CD4-positive, alpha-beta T cell treated with Interleukin-21 for 1 hour (primary cell): Measurements from ENCODE around the gene GAS2.

Source experiments
- DNase-seq: peaks from one replicate; pipeline ENCODE4 v3.0.0-alpha.2; 2020

The GAS2 gene

DNA sequence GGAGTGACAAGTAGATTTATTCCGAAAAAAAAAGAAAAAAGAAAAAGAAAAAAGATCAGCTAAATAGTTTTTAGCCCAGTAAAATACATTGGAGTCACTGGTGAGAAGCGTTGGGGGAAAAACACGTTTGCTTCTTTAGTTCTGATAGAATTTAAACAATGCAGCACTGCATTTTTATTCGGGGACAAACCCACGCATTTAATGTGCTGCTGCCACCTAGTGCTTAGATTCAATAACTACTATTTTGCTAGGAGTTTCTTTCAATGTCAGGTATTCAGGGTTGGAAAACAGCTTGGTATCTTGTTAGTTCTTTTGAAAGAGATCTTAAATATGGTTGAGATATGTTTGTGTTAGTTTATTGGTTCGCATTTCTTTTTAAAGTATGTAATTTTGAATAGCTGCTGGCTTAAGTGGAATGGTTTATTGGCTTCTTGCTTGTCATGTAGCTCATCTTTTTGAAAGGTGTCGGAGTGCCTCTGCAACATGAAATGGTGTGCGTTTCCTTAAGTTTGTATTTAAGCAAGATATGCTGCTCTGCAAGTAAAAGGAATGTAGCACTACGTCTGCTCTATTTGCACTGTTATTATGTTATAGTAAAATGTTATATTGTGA, 121.2 kb downstream of the GAS2 start:
- DNase-seq, result peak; percentile 51

DNA sequence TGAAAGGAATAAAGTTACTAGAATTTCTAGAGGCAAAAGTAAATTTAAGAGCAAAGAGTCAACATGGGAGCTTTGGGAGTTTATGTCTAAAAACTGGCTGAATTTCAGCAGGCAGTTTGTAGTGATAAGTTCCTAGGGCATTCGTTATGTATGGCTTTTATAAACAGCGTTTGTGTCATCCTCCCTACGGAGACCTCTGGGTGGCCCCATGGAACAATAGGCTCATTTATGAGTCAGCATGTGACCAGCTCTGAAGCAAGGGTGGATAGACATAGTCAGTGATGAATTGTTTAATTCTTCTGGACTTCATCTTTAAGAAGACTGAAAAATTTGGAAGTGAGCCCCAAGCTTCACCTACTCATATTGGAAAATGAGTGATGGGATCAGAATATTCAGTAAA, 126.1 kb downstream of the GAS2 start:
- DNase-seq, result no peak

- no peak for DNase-seq
Measured at GRCh38 chr11:22795914-22796313, 129.5 kb downstream of the GAS2 start.

GRCh38 chr11:22797047-22797446, 130.6 kb downstream of the GAS2 start:
- DNase-seq, result no peak

- no peak for DNase-seq
Measured at GRCh38 chr11:22798901-22799300, 132.5 kb downstream of the GAS2 start.

DNA sequence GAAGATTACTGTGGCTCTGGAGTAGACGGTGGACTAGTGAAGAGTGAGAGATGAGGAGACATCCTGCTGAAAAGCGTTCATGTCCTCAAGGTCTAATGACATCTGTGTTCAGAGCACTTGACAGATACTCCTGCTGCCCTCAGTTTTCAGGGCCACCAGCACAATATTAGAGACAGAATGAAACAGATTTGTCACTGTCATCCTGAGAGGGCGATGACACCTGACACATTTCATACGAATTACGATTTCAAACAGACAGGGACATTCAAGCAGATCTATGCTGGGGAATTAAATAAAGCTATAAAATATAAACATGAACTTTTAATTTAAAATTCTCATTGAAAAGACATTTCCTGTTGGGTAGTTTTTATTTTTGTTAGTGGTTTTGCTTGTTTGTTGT, 134.1 kb downstream of the GAS2 start:
- no peak for DNase-seq

DNA sequence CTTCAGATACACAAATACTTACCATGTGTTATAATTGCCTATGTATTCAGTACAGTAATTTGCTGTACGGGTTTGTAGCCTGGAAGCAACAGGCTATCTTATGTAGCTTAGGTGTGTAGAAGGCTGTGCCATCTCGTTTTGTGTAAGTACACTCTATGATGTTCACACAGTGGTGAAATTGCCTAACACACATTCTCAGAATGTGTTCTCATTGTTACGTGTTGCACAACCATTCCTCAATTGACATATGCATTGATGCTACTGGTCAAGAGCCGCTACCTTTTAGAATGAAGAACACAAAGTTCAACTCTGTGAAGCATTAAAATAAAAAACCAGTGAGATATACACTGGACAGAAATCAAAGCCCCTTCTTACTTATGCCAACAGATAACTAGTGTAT, 136.4 kb downstream of the GAS2 start:
- DNase-seq, result no peak

DNA sequence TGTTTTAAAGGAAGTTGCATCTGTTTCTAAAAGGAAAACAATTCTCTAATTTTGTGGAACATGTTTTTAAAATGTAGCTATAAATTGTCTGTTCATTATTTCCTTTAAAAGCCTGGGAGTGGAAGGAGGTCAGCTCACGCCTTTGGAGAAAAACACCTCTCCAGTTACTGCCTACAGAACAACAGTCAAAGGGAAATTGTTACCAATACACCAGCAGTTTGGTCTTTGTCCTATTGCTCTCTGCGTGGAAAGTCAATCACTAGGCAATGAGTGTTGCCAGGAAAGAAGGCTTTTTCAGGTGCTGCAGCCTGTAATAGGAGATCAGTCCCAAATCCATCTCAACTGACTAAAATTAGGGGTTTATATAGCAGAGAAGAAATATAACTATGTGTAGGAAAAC, 141.0 kb downstream of the GAS2 start:
- DNase-seq, result no peak

DNA sequence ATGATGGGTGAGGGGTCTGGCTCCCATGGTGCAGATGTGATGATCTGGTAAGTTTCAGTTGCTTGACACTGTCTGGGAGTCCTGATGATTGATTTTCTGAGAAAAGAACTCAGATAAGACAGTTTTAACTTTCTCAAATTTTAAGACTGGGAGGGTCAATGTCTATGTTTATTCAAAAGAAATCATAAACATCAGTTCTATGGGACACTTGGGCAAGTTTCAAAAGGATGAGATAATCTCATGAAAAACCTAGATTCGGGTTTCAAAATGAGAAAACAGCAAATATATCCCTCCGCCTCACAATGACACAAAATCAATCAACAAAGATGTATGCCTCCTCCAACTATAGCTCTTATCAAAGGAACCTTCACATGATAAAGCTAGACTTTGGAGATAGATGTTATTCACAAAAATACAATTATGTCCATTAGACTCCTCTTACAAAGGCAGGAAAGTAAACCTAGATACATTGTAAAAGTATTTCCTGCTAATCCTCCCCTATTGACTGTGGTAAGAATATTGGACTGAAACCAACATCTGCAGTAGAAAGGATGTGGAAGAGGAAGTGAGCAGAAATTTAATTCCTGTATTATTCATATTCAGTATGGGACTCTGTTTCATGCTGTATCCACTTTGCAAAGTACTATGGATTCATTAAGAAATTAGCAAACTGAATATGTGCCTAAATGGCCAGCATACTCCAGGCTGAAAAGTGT, 141.6 kb downstream of the GAS2 start:
- no peak for DNase-seq

- DNase-seq, result no peak
Measured at GRCh38 chr11:22808571-22809197, 142.3 kb downstream of the GAS2 start.

- no peak for DNase-seq
Measured at GRCh38 chr11:22809893-22810292, 143.5 kb downstream of the GAS2 start.

- DNase-seq, result no peak
Measured at GRCh38 chr11:22822203-22822602, 155.8 kb downstream of the GAS2 start.

DNA sequence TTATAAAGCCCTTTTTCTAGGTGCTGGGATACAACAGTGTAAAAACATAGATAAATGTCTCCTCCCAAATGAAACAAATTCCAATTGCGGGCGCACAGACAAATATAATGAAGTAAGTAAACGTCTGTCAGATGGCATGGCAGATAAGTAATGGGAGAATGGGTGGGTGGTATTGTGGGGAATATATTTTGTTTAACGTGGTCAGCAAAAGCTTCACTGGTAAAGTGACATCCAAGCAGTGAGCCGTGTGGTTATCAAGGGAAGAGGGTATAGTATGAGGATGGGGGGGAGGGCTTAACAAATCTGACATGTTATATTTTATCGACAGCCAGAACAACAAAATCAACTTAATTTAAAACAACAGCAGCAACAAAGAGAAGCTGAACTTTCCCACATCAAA, 162.0 kb downstream of the GAS2 start:
- no peak for DNase-seq

GRCh38 chr11:22829231-22830081, 163.0 kb downstream of the GAS2 start, which contains the start of gene SVIP:
Gene SVIP (minus strand): TSS chr11:22829801. CDS start chr11:22829748, 53 bp downstream.
- DNase-seq, result peak; percentile 93

DNA sequence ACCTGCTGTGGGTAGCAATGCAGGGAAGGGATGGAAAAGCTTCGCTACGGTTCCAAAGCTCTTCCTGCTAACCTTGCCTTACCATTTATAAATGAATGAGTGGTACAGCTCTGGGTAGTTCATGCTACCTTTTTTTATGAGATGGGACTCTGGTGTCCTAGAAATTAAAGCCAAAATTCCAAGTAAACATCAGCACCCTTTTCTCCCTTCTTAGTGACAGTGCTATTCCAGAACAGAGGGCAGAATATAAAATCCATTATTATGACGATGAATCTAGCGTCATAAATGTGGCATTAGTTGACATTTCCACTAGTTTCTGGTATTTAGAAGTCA, 163.6 kb downstream of the GAS2 start:
- no peak for DNase-seq

DNA sequence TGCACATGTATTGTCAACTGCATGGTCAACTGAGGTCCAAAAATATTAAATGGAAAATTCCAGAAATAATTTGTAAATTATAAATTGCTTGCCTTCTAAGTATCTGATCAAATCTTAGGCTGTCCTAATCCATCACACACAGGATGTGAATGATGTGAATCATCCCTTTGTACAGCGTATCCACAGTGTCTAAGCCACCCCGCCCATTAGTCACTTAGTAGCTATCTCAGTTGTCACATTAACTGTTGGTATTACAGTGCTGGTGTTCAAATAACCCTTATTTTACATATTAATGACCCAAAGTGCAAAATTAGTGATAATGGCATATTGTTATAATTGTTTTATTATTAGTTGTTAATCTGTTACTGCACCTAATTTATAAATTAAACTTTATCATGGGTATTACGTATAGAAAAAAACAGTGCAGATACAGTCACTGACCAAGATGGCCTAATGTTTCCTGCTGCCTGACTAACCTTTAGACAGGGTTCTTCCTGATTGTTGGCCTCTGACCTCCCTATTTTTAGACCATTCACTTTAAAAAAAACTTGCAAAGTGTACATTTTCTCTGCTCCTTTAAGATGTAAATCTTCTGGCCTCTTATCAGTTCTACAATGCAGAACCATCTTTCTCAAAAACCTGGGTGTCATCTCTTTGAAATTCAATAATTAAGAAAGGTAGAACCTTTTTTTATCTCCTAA, 166.1 kb downstream of the GAS2 start:
- DNase-seq, result no peak

DNA sequence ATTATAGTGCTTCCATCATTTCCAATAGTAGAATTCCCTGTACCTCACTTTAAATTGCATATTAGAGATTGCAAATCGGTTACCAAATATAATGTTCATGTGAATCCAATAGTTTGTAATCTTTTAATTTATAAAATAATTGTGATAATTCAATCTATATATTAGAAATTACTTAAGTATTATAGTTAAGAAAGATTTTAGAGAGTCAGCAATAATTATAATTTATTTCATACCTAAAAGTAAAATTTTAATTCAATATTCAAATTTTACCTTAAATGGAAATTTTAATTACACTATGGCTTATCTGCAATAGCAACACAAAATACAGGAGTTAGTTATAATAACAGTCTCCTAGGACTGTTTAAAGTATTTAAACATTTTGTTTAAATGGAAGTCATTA, 180.3 kb downstream of the GAS2 start:
- DNase-seq, result no peak

DNA sequence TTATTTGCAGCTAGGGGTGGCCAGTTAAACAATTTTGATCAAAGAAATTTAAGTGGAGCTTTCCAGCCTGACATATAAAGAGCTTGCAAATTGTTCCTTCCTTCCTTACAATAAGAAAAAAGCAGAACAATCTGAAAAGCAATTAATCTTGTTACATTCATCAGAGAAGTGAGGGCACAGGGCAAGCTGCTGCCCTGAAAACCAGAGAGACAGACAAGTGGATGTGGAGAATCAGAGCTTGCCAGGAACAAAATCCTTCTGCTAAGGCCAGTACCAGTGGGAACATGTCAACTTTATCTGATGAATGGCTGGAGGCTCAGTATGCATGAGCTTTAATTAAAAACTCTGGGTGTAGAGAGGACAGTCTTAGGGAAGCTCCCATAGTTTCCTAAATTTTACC, 185.1 kb downstream of the GAS2 start:
- DNase-seq, result no peak

DNA sequence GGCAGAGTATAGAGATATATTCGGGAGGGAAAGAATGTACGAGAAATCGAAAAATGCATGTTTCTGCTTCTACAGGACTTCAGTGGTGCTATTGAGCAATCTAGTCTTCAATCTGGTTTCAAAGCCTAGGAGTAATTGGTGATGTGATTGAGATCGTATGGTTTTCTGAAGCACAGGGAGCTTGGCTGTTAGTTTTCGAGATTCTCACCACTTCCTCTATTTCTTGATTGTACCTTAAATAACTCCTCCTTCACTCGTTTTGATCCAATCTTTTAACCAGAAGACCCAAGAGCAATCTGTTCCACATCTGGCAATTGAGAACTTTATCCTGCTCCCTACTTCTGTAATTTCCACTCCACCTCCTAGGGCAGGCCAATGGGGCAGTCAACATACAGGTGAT, 193.3 kb downstream of the GAS2 start:
- DNase-seq, result no peak

DNA sequence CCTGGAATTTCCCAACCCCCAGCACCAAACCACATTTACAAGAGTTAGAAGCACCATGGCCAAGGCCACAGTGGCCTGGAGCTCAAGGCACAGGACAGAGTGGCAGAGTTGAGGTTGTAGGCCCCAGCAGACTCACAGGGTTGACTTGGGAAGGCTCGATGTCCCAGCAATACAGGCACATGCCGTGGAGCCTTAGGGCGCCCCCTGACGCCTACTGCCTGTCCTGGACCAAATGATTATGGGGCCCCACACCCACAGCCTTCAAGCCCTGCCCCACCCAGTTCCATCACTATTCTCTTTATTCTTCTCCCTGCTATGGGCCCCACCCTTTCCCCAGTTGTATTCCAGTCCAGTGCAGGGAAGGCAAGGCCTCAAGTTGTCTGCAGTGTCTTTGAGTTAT, 193.8 kb downstream of the GAS2 start, which contains the start of gene CCDC179:
Gene CCDC179, minus strand, starts transcription at position 234 of the 400 bp plus-strand sequence. Its CDS starts 53 bp downstream, at position 181.
- DNase-seq, result no peak
